H9 (cell line): ENCODE measurements around the gene ADGRD1. TPM values are rescaled to one million over a fixed set of nuclear protein-coding genes. Genes with fewer than 3 reads are reported as not detected.

ENCODE experiments used
- DNase-seq: peaks from one replicate; pipeline ENCODE4 v3.0.0-alpha.2; 2017
- H2AFZ ChIP-seq: one replicate; pipeline ENCODE4 v1.6.1; 2013; ENCODE audit warnings: mild to moderate bottlenecking, low read length, control low read depth, moderate library complexity
- H2AK5ac ChIP-seq: 2 replicates; pipeline ENCODE4 v1.6.1; 2013; ENCODE audit warnings: low read length, control low read depth, mixed read lengths; ENCODE audit not compliant: insufficient read length
- H2BK120ac ChIP-seq: one replicate; pipeline ENCODE4 v1.6.1; 2013; ENCODE audit warnings: low read depth, mild to moderate bottlenecking, low read length, control low read depth, inconsistent platforms; ENCODE audit not compliant: poor library complexity, severe bottlenecking
- H2BK12ac ChIP-seq: 2 replicates; pipeline ENCODE4 v1.6.1; 2013; ENCODE audit warnings: low read length, control low read depth, mixed read lengths, low read depth; ENCODE audit not compliant: insufficient read length
- H2BK15ac ChIP-seq: 2 replicates; pipeline ENCODE4 v1.6.1; 2013; ENCODE audit warnings: low read depth, low read length, control low read depth
- H2BK20ac ChIP-seq: one replicate; pipeline ENCODE4 v1.6.1; 2013; ENCODE audit warnings: low read depth, mild to moderate bottlenecking, low read length, control low read depth, inconsistent platforms; ENCODE audit not compliant: poor library complexity, severe bottlenecking
- H2BK5ac ChIP-seq: 2 replicates; pipeline ENCODE4 v1.6.1; 2013; ENCODE audit warnings: low read length, control low read depth, mixed read lengths; ENCODE audit not compliant: insufficient read length
- H3K14ac ChIP-seq: 2 replicates; pipeline ENCODE4 v1.6.1; 2013; ENCODE audit warnings: low read length, control low read depth; ENCODE audit not compliant: insufficient read depth
- H3K18ac ChIP-seq: 2 replicates; pipeline ENCODE4 v1.6.1; 2013; ENCODE audit warnings: low read depth, mild to moderate bottlenecking, mixed read lengths, low read length, control low read depth; ENCODE audit not compliant: insufficient read length
- H3K23ac ChIP-seq: 2 replicates; pipeline ENCODE4 v1.6.1; 2013; ENCODE audit warnings: low read length, control low read depth, mixed read lengths, low read depth; ENCODE audit not compliant: insufficient read length
- H3K23me2 ChIP-seq: 2 replicates; pipeline ENCODE4 v1.6.1; 2013; ENCODE audit warnings: low read depth, mild to moderate bottlenecking, mixed read lengths, low read length, control low read depth; ENCODE audit not compliant: insufficient read length, poor library complexity, severe bottlenecking
- H3K27ac ChIP-seq: 2 replicates; pipeline ENCODE4 v1.5.1; 2013; ENCODE audit warnings: low read length, control low read depth, mixed read lengths, low read depth; ENCODE audit not compliant: insufficient read length
- H3K27me3 ChIP-seq: 2 replicates; pipeline ENCODE4 v1.6.1; 2013; ENCODE audit warnings: low read length, control low read depth, inconsistent platforms; ENCODE audit not compliant: insufficient read depth
- H3K4ac ChIP-seq: 2 replicates; pipeline ENCODE4 v1.6.1; 2013; ENCODE audit warnings: low read depth, mild to moderate bottlenecking, control low read depth, inconsistent platforms, low read length, moderate library complexity
- H3K4me1 ChIP-seq: 2 replicates; pipeline ENCODE4 v1.6.1; 2013; ENCODE audit warnings: low read length, control low read depth, inconsistent platforms; ENCODE audit not compliant: insufficient read depth
- H3K4me2 ChIP-seq: 2 replicates; pipeline ENCODE4 v1.6.1; 2013; ENCODE audit warnings: low read length, control low read depth, mixed read lengths; ENCODE audit not compliant: insufficient read length, insufficient read depth
- H3K56ac ChIP-seq: 2 replicates; pipeline ENCODE4 v1.6.1; 2013; ENCODE audit warnings: low read depth, mild to moderate bottlenecking, mixed read lengths, low read length, control low read depth; ENCODE audit not compliant: insufficient read length
- H3K79me1 ChIP-seq: 2 replicates; pipeline ENCODE4 v1.6.1; 2013; ENCODE audit warnings: low read depth, mild to moderate bottlenecking, moderate library complexity, low read length, control low read depth, inconsistent platforms; ENCODE audit not compliant: insufficient read depth, poor library complexity, severe bottlenecking
- H3K79me2 ChIP-seq: 2 replicates; pipeline ENCODE4 v1.6.1; 2013; ENCODE audit warnings: low read length, control low read depth, inconsistent platforms; ENCODE audit not compliant: insufficient read depth
- H3K9ac ChIP-seq: 2 replicates; pipeline ENCODE4 v1.6.1; 2013; ENCODE audit warnings: low read length, control low read depth, mixed read lengths; ENCODE audit not compliant: insufficient read length; ENCODE audit errors: extremely low read depth
- H3K9me3 ChIP-seq: one replicate; pipeline ENCODE4 v1.6.1; 2013; ENCODE audit warnings: low read depth, low read length, inconsistent platforms; ENCODE audit not compliant: control insufficient read depth
- H3T11ph ChIP-seq: one replicate; pipeline ENCODE4 v1.6.1; 2013; ENCODE audit warnings: mild to moderate bottlenecking, low read length, control low read depth, inconsistent platforms
- H4K20me1 ChIP-seq: one replicate; pipeline ENCODE4 v1.6.1; 2013; ENCODE audit not compliant: control insufficient read depth, insufficient read length, insufficient read depth
- H4K5ac ChIP-seq: 2 replicates; pipeline ENCODE4 v1.6.1; 2013; ENCODE audit warnings: low read depth, mild to moderate bottlenecking, mixed read lengths, low read length, control low read depth; ENCODE audit not compliant: insufficient read length
- H4K8ac ChIP-seq: replicated peaks from 2 replicates; pipeline ENCODE4 v1.6.1; 2013; ENCODE audit warnings: low read length, control low read depth, mixed read lengths, low read depth; ENCODE audit not compliant: insufficient read length
- H4K91ac ChIP-seq: 2 replicates; pipeline ENCODE4 v1.6.1; 2013; ENCODE audit warnings: low read depth, mild to moderate bottlenecking, moderate library complexity, mixed read lengths, low read length, control low read depth; ENCODE audit not compliant: insufficient read length
- H3K27ac Mint-ChIP-seq, 3 experiments: 2 replicates in 2 of 3; 3 replicates in 1 of 3; pipeline ENCODE4 v1.8.0; 2020 to 2021; ENCODE audit warnings: mixed read lengths in 3 of 3, mild to moderate bottlenecking in 1 of 3, moderate library complexity in 1 of 3
- H3K27me3 Mint-ChIP-seq: 2 replicates; pipeline ENCODE4 v1.8.0; 2021; ENCODE audit warnings: low read depth, mild to moderate bottlenecking, moderate library complexity, mixed read lengths
- H3K36me3 Mint-ChIP-seq, 3 experiments: 2 replicates in 2 of 3; 3 replicates in 1 of 3; pipeline ENCODE4 v1.8.0; 2020 to 2021; ENCODE audit warnings: low read depth in 3 of 3, mixed read lengths in 3 of 3; ENCODE audit not compliant: insufficient read depth in 1 of 3
- H3K4me1 Mint-ChIP-seq, 2 experiments: 2 replicates each; pipeline ENCODE4 v1.8.0; 2020; ENCODE audit warnings: mixed read lengths in 2 of 2
- H3K4me3 Mint-ChIP-seq, 2 experiments: 2 replicates in 1 of 2; 3 replicates in 1 of 2; pipeline ENCODE4 v1.8.0; 2020 to 2021; ENCODE audit warnings: mild to moderate bottlenecking in 2 of 2, mixed read lengths in 2 of 2, moderate library complexity in 1 of 2
- H3K9me3 Mint-ChIP-seq, 2 experiments: 2 replicates in 1 of 2; 3 replicates in 1 of 2; pipeline ENCODE4 v1.8.0; 2020; ENCODE audit warnings: mild to moderate bottlenecking in 2 of 2, mixed read lengths in 2 of 2, moderate library complexity in 1 of 2
- WGBS: extraction: QIAGEN DNeasy Blood & Tissue Kit; methylation state at CpG from one replicate; pipeline ENCODE4 v1.1.7; 2013; ENCODE audit warnings: missing lambda C conversion rate, low lambda C conversion rate, mixed read lengths; ENCODE audit not compliant: insufficient read length; ENCODE audit errors: extremely low coverage; 5-methylcytosine and 5-hydroxymethylcytosine counted together
- total RNA-seq: library from RNA; stranded (reverse); gene quantifications from 2 replicates; pipeline ENCODE4 v1.2.1, GENCODE V29; 2021
- TF ChIP-seq, protein P1 (sequence below): fragments of 200-600 bp; sonication (generic); conservative IDR thresholded peaks from 3 replicates; pipeline ENCODE4 v1.8.0; 2021; ENCODE audit warnings: antibody characterized with exemption, mild to moderate bottlenecking

Gene ADGRD1
- total RNA-seq, 1 experiment from 2014 or later = 0.52 TPM

DNA sequence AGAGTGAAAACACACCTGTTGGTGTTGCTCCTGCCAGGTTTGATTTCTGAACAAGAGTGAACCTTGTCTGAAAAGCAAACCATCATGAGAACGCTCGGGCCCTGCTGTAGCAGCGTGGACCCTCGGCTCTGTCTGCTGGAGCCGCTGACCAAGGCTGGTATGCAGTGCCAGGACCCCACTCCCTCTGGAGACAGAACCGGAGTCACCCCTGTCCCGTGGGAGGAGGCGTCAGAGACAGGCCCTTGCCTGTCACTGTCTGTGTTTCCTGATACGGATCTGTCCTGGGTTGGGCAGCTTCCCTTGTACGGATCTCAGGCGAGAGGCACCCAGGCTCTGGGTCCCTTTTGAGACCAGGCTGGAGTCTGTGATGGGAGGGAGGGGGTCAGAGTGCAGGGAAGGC, 111.6 kb downstream of the ADGRD1 start:
- Histone ChIP-seq H3K56ac (no peak overlapping the region), H3K4me2 (no peak overlapping the region), H3K18ac (no peak overlapping the region), H3K79me2 (no peaks in the 10 kb centered on the region), H3K27me3 (no peaks in the 10 kb centered on the region), H3K4me1 (no peaks in the 10 kb centered on the region; the same call in 1 of the 2 replicates), H3K27ac (no peak overlapping the region), H4K8ac (no peak overlapping the region), H2AK5ac (no peak overlapping the region), H3K14ac (no peak overlapping the region; the same call in 1 of the 2 replicates), H3K23me2 (no peaks in the 10 kb centered on the region), H4K91ac (no peak overlapping the region), H2BK120ac (no peak overlapping the region), H4K5ac (no peak overlapping the region), H3T11ph (no peak overlapping the region), H3K4ac (no peak overlapping the region), H3K79me1 (no peaks in the 10 kb centered on the region), H4K20me1 (no peaks in the 10 kb centered on the region), H2AFZ (no peak overlapping the region), H2BK15ac (no peak overlapping the region), H2BK12ac (no peak overlapping the region), H2BK5ac (no peak overlapping the region), H3K9me3 (no peaks in the 10 kb centered on the region), H3K23ac (no peak overlapping the region), H2BK20ac (no peak overlapping the region), H3K9ac (no peak overlapping the region)
- Mint-ChIP-seq H3K27me3 (peaks cover 6% of the 10 kb centered on the region), H3K27ac (no peak overlapping the region), H3K4me1 (peaks cover 3 to 6% of the 10 kb centered on the region in 2 experiments; a peak in 2 of 4 replicates), H3K9me3 (0 out of 5 replicates have a peak, but pooled peaks cover 0 to 3% of the 10 kb centered on the region in 2 experiments), H3K4me3 (no peak overlapping the region), H3K36me3 (no peaks in the 10 kb centered on the region; a peak in 1 of 7 replicates)
- TF ChIP-seq, protein P1, sequence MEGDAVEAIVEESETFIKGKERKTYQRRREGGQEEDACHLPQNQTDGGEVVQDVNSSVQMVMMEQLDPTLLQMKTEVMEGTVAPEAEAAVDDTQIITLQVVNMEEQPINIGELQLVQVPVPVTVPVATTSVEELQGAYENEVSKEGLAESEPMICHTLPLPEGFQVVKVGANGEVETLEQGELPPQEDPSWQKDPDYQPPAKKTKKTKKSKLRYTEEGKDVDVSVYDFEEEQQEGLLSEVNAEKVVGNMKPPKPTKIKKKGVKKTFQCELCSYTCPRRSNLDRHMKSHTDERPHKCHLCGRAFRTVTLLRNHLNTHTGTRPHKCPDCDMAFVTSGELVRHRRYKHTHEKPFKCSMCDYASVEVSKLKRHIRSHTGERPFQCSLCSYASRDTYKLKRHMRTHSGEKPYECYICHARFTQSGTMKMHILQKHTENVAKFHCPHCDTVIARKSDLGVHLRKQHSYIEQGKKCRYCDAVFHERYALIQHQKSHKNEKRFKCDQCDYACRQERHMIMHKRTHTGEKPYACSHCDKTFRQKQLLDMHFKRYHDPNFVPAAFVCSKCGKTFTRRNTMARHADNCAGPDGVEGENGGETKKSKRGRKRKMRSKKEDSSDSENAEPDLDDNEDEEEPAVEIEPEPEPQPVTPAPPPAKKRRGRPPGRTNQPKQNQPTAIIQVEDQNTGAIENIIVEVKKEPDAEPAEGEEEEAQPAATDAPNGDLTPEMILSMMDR = no peak
- peak; percentile 25 for DNase-seq
- no CpG with 5 or more reads among the region's 11 CpGs for WGBS
